SU-DHL-6 (cell line): ENCODE data around the gene EXOSC10.

Source experiments
- H2AFZ ChIP-seq: fragments of 200-600 bp; sonication (generic); 2 replicates; pipeline ENCODE4 v1.6.1; 2014; ENCODE audit warnings: low read depth, mild to moderate bottlenecking, moderate library complexity, mixed read lengths, antibody characterized with exemption, low read length; ENCODE audit not compliant: severe bottlenecking
- H3F3A ChIP-seq: fragments of 200-600 bp; shearing (Covaris generic); 2 replicates; pipeline ENCODE4 v1.6.0; 2016; ENCODE audit warnings: antibody characterized with exemption, mild to moderate bottlenecking; ENCODE audit not compliant: insufficient read depth
- H3K27ac ChIP-seq: fragments of 200-600 bp; sonication (generic); 2 replicates; pipeline ENCODE4 v1.5.1; 2016; ENCODE audit warnings: low read depth, mild to moderate bottlenecking, low read length, moderate library complexity, mixed read lengths
- H3K27me3 ChIP-seq: fragments of 200-600 bp; sonication (generic), shearing (Covaris generic); 2 replicates; pipeline ENCODE4 v1.6.0; 2014; ENCODE audit warnings: mild to moderate bottlenecking, low read length
- H3K36me3 ChIP-seq: fragments of 200-600 bp; sonication (generic); 2 replicates; pipeline ENCODE4 v1.6.1; 2014; ENCODE audit warnings: mild to moderate bottlenecking, low read length, mixed read lengths
- H3K4me2 ChIP-seq: fragments of 300-600, 200-600 bp; shearing (Covaris generic), sonication (generic); 2 replicates; pipeline ENCODE4 v1.6.0; 2014; ENCODE audit warnings: low read length, low read depth, mild to moderate bottlenecking; ENCODE audit not compliant: poor library complexity, severe bottlenecking
- H3K4me3 ChIP-seq: fragments of 200-600 bp; sonication (generic); 2 replicates; pipeline ENCODE4 v1.5.1; 2014; ENCODE audit warnings: antibody characterized with exemption, low read length, mild to moderate bottlenecking, mixed read lengths; ENCODE audit not compliant: insufficient read depth, poor library complexity, severe bottlenecking
- H3K79me2 ChIP-seq: fragments of 200-600 bp; sonication (generic); 2 replicates; pipeline ENCODE4 v1.6.1; 2014; ENCODE audit warnings: mild to moderate bottlenecking, low read length, moderate library complexity; ENCODE audit not compliant: insufficient read depth
- H3K9ac ChIP-seq: fragments of 200-600 bp; sonication (generic); 2 replicates; pipeline ENCODE4 v1.7.0; 2014; ENCODE audit warnings: mild to moderate bottlenecking, low read length
- H3K9me2 ChIP-seq: fragments of 200-600 bp; sonication (generic); replicated peaks from 2 replicates; pipeline ENCODE4 v1.6.1; 2014; ENCODE audit warnings: low read length; ENCODE audit not compliant: insufficient read depth
- H3K9me3 ChIP-seq: fragments of 200-600 bp; sonication (generic); 2 replicates; pipeline ENCODE4 v1.6.1; 2014; ENCODE audit warnings: low read length, mixed read lengths; ENCODE audit not compliant: insufficient read depth
- H4K20me1 ChIP-seq: fragments of 200-600 bp; sonication (generic); 2 replicates; pipeline ENCODE4 v1.6.1; 2014; ENCODE audit warnings: low read depth, mild to moderate bottlenecking, antibody characterized with exemption, low read length, moderate library complexity, mixed read lengths
- CTCF ChIP-seq: fragments of 200-600 bp; sonication (generic); IDR thresholded peaks from one replicate; pipeline ENCODE4 v1.5.1; 2017; ENCODE audit warnings: antibody characterized with exemption, mild to moderate bottlenecking, low read length, moderate library complexity; ENCODE audit not compliant: insufficient read depth, poor library complexity, severe bottlenecking
- EZH2phosphoT487 ChIP-seq: fragments of 200-600 bp; sonication (generic), shearing (Covaris generic); conservative IDR thresholded peaks from 2 replicates; pipeline ENCODE4 v1.6.1; 2018; ENCODE audit warnings: mild to moderate bottlenecking, antibody characterized with exemption, low read length, moderate library complexity, mixed read lengths

Gene EXOSC10

GRCh38 chr1:11044849-11045427 is 54.7 kb downstream of the EXOSC10 start:
- no peak overlapping the region for H3K4me3 ChIP-seq
- no peaks in the 10 kb centered on the region for H3F3A ChIP-seq
- no peaks in the 10 kb centered on the region for H3K27me3 ChIP-seq
- H3K79me2 ChIP-seq, result no peaks in the 10 kb centered on the region
- no peaks in the 10 kb centered on the region for H3K36me3 ChIP-seq
- no peaks in the 10 kb centered on the region for H3K9me2 ChIP-seq
- no peaks in the 10 kb centered on the region for H4K20me1 ChIP-seq
- H3K9me3 ChIP-seq, result no peaks in the 10 kb centered on the region
- no peak overlapping the region for H3K4me2 ChIP-seq
- H3K27ac ChIP-seq, result no peak overlapping the region
- TF ChIP-seq CTCF (no peak), EZH2phosphoT487 (no peak)
- H2AFZ ChIP-seq, result no peak overlapping the region
- H3K9ac ChIP-seq, result no peak overlapping the region

- TF ChIP-seq CTCF (no peak), EZH2phosphoT487 (no peak)
- Histone ChIP-seq H3K4me2 (no peak overlapping the region), H3K9me2 (no peaks in the 10 kb centered on the region)
Observed at GRCh38 chr1:11044086-11044848, 55.4 kb downstream of the EXOSC10 start.

GRCh38 chr1:11042995-11043874 is 56.4 kb downstream of the EXOSC10 start:
- H4K20me1 ChIP-seq, result no peaks in the 10 kb centered on the region
- H3K27me3 ChIP-seq, result no peaks in the 10 kb centered on the region
- no peak overlapping the region for H3K4me3 ChIP-seq
- H3K4me2 ChIP-seq, result no peak overlapping the region
- H3K27ac ChIP-seq, result no peak overlapping the region
- no peaks in the 10 kb centered on the region for H3K9me2 ChIP-seq
- TF ChIP-seq CTCF, result no peak
- TF ChIP-seq EZH2phosphoT487, result no peak
- no peaks in the 10 kb centered on the region for H3K79me2 ChIP-seq
- H2AFZ ChIP-seq, result no peak overlapping the region
- H3K9ac ChIP-seq, result no peak overlapping the region
- no peaks in the 10 kb centered on the region for H3K36me3 ChIP-seq
- H3F3A ChIP-seq, result no peaks in the 10 kb centered on the region
- no peaks in the 10 kb centered on the region for H3K9me3 ChIP-seq

More at GRCh38 chr1:11044086-11044848, 55.4 kb downstream of the EXOSC10 start:
- Histone ChIP-seq H3K36me3 (no peaks in the 10 kb centered on the region), H3K9me3 (no peaks in the 10 kb centered on the region), H3K4me3 (no peak overlapping the region), H3K27ac (no peak overlapping the region), H2AFZ (no peak overlapping the region), H4K20me1 (no peaks in the 10 kb centered on the region), H3F3A (no peaks in the 10 kb centered on the region), H3K27me3 (no peaks in the 10 kb centered on the region), H3K79me2 (no peaks in the 10 kb centered on the region), H3K9ac (no peak overlapping the region)
